HG03108 (cell line): Measurements from ENCODE around the gene TMEM121.

Experiments
- ATAC-seq: cut with Tn5 transposase; IDR thresholded peaks from one replicate; pipeline ENCODE4 v1.9.1; 2021; ENCODE audit warnings: moderate library complexity; ENCODE audit not compliant: unreplicated experiment

Gene TMEM121

DNA sequence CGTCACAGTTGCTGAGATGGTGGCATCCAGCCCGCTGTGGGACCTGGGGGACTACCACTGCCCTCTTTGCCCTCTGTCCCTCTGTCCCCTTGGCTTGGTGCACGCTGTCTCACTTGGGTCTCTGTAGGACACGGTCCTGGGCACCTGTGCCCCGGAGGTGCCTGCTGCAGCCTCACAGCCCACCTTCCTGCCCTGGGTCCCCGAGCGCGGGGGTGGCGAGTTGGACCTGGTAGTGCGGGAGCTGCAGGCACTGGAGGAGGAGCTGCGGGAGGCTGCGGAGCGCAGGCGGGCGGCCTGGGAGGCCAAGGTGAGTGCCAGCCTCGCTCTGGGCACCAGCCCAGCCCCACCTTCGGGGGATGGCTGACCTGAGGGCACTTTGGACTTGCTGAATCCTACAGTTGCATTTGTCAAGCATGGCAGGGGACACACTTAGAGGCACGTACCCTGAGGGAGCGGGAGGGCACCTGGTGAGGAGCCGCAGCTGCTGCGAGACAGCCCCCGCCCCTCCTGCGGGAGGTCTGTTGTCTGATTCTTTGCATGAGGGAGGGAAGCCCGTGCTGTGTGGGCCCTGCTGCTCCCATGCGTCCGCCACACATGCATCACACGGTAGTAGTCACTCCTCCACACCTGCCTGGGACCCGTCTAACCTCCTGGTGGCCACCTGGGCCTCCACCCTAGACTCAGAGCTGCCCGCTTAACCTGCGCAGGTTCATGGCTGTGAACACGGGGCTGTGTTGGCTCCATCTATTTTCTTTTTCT, 28.5 kb upstream of the TMEM121 start:
- ATAC-seq = no peak

DNA sequence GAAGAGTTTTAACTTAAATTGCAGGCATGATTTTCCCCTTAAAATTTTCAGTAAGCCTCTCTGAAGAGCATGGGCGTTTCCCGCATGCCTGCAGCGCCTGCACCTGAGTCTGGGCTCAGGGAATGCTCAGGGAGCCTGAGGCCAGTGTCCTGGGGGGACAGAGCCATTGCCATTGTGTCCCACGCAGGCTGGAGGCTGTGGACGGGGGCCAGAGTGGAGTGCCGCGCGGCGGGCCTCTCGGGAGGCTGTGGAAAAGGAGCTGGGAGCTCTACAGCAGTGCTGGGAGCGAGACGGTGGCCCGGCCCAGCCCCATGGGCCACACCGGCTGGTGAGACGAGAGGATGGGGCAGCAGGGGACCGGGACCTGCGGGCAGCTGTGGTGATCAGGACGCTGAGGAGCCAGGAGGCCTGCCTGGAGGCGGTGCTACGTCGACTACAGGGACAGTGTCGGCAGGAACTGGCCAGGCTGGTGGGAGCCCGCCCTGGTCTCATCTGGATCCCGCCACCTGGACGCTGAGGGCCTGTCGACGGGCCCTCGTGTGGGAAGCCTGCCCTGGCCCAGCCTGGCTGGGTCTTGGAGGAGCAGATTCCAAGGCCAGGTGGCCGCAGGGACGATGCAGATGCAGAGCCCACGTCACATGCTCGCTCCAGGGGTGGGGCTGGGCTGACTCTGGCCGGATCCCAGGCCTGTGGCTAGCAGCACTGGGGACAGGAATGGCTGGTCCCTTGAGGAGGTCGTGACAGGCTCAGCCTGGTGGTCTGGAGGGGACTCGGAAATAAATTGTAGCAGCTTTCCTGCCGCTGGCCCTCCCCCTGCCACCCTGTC, 27.7 kb upstream of the TMEM121 start:
- no peak for ATAC-seq

DNA sequence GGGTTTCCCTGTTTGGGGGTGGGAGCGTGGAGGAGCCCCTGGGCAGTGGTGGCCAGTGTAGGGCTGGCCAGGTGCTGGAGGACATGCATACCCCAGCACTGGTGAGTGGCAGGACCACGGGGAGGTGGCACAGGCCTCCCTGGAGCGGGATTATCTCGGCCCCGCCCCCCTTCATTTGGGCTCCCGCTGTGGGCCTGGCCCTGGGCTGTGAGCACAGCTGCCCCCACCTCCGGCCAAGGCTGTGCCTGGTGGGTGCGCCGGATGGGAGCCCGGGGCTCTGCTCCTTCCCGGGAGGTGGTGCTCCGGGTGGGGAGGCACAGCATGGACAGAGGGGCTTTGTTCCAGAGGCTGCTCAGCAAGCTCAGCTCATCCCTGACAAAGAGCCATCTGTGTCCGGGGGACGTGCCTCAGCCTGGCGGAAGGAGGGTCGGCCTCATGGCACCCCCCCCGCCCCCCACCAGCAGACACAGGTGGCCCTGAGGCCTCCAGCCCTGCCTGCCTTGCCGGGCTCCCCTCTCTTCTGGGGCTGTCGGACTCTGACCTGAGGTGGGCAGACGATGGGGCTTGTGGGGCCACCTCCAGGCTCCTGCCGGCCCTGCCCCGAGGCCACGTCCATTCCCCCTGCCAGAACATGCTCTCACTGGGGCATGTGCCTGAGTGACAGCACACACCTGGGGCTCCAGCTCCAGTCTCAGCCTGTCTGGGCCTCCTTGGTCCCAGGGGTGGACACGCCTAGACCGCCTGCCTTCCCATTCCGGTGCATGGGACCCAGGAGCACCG, 26.9 kb upstream of the TMEM121 start:
- ATAC-seq = no peak

DNA sequence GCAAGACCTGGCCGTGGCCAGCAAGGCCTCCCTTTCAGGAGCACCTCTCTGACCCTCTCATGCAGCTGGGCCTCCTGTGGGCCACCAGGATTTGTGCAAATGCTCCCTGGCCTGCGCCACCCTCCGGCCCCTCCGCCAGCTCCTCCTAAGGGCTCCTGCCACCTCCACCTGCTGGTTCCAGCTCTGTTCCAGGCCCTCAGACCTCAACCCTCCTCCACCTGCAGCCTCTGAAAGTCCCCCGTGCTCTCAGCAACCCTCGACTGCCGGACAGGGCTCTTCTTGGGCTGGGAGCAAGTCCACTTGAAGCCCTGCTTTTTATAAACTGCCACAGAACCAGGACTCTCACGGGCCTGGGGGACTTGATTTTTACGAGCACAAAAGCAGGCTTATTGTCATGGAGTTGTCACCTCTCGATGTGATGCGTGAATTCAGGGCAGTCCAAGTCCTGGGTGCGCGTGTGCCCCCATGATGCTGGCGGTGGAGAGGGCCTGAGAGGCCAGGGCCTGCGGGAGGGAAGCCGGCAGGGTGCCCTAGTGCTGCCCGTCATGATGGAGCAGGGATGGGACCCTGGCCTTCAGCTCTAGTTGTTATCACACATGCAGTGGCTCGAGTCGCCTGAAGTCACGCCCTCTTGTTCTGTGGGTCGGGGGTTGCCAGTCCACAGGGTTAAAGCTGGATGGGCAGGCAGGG, 26.2 kb upstream of the TMEM121 start:
- ATAC-seq = no peak

DNA sequence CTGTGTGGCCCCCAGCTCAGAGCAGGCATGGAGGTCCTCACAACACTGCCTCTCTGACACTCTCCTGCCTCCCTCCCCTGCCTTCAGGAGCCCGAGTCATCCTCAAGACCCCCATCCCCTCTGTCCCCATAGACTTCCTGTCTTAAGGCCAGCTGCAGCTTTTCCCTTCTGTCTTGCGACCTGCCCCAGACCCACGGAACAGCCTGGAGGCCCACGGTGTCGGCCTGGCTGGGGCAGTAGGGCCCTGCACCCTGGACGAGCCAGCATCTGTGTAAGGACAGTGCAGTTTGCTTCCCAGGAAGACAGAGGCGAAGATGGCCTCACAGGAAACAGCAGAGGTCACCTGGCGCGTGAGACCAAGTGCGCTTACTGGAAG, 25.7 kb upstream of the TMEM121 start:
- ATAC-seq = no peak

DNA sequence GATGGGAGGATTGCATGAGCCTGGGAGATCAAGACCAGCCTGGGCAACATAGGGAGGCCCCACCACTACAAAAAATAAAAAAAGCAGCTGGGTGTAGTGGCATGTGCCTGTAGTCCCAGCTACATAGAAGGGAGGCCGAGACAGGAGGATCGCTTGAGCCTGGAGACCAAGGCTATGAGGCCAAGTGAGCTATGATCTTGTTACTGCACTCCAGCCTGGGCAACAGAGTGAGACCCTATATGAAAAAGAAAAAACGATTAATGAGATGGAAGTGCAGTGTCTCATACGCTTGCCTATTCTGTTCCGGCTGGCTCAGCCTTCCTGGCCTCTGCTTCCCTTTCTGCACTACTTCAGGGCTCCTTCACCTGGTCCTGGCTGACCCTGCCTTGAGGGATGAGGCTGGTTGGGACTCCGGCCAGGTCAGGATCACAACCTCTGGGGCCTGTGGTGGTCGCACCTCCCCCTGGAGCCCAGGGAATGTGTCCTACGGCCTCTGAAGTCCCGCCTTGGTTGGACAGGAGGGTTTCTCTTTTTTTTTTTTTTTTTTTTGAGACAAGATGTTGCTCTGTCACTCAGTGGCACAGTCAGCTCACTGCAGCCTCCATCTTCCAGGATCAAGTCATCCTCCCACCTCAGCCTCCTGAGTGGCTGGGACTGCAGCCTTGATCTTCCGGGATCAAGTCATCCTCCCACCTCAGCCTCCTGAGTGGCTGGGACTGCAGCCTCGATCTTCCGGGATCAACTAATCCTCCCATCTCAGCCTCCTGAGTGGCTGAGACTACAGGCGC, 24.7 kb upstream of the TMEM121 start:
- no peak for ATAC-seq

DNA sequence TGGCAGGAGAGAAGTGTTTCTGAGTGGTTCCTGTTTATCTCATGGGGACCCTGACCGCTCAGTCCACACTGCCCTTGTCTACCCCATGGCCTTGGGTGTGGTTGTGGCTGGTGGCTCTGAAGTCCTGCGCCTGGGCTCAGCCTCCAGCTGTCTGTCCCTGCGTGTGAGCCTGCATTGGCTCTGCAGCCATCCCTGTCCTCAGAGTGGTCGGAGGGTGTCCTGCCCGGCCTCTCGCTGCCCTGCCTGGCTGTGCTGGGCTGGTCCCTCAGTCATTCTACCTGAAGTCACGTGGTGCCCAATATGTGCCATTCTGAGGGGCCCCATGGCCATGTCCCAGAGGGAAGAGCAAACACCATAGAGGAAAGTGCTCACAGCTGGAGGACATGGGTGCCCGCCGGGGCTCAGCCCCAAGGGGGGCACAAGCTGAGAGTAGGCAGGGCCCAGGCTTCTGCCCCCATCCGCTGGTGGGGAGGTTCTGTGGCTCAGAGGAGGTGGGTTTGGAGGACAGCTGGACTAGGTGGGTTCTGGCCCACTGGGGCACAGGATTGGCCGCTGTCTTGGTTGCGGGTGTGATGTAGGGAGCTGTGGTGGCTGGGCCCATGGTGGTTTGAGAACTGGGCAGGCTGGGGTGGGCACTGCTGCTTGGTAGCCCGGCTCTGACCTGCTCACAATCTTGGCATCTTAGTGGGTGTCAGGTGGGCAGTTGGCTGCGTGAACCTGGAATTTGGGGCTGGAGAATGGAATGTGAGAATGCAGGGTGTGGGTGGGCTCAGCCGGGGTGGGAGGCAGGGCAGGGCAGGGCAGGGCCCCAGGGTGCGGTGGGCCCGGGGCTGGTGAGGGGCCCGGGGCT, 23.7 kb upstream of the TMEM121 start:
- no peak for ATAC-seq

DNA sequence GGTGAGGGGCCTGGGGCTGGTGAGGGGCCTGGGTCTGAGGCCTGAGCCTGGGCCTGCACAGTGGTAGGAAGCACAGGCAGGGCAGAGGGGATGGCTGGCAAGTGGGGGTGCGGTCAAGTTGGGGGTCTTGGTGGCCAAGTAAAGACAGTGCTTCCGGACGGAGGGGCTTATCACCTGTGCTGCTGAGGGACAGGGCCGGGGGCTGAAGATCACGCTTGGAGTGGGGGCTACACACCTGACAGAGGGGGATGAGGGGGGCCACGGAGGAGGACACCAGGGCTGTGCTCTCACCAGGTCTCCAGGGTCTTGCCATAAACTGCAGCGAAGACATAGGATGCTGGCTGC, 23.1 kb upstream of the TMEM121 start:
- no peak for ATAC-seq

DNA sequence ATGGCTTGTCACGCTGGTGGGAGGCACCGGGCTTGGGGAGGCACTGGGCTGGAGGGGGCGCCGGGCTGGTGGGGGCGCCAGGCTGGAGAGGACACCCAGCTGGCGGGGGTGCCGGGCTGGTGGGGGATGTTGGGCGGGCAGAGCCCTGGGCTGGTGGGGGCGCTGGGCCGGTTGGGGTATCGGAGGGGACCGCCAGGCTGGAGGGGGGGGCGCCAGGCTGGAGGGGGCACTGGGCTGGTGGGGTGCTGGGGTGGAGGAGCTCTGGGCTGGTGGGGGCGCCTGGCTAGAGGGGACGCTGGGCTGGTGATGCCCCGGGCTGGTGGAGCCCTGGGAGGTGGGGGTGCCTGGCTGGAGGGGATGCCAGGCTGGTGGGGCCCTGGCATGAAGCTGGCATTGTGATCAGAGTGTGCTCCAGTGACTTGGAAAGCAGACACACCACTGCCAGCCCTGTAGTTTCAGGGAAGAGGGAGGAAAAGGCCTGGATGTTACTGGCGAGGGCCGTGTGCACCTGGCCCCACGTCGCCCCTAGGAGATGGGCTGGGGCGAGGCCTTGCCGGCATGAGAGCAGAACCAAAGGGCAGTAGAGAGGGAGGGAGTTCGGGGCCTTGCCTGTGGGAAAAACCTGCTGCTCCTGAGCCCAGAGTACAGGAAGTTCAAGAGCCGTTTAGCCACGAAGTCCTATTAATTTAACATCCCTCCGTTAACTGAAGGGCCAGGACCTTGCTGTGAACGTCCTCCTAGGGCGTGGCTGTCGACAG, 22.3 kb upstream of the TMEM121 start:
- ATAC-seq = no peak

DNA sequence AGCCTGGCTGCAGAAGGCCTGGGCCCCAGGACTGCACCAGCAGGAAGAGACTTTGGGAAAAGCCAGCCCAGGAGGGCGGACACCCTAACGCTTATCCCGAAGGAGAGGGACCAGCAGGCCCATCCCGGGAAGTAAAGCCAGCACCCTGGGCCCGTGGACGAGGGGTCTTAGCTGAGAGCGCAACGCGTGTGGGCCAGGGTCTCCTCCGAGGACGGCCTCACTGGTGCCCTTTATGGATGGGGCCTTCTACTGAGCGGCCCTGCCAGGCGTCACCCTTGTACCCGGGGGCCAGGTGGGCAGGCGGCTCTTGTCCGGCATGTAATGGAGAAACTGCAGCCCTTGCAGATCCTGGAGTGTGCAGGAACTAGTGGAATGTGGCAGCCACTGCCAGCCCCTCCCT, 21.3 kb upstream of the TMEM121 start:
- ATAC-seq = no peak

DNA sequence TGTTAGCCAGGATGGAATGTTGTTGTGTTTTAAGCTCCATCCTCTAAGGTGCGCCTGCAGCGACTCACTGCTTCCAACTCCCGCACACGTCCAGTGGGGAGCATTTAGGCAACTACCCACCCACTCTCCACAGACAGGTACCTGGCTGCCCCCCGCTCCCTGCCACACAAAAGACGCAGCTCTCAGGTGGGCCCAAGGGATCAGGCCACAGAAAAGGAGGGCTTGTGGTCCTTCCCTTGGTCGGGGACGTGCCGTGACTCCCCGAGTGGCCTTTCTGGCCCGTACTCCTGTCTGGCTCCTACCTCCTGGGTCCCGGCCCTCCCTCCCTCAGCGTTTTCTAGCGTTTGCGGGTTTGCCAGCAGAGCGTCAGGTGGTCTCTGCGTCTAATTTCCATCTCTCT, 19.1 kb upstream of the TMEM121 start:
- ATAC-seq = no peak

DNA sequence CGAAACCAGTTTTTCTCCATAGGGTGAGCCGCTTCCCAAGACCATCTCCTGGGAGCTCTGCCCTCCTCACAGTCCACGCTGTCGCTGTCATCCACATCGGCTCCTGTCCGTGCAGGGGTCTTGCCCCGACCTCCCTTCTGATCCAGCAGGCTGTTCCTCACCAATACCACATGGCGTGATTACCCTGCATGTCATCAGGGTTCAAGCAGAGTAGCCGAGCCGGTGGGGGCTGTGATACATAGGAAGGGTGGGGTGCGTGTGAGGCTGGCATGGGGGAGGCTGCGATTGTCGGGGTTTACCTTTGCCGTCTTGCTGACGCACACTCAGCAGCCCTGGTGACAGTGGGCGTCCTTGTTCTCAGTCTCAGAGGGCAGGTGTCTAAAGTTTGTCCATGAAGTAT, 18.3 kb upstream of the TMEM121 start:
- no peak for ATAC-seq

DNA sequence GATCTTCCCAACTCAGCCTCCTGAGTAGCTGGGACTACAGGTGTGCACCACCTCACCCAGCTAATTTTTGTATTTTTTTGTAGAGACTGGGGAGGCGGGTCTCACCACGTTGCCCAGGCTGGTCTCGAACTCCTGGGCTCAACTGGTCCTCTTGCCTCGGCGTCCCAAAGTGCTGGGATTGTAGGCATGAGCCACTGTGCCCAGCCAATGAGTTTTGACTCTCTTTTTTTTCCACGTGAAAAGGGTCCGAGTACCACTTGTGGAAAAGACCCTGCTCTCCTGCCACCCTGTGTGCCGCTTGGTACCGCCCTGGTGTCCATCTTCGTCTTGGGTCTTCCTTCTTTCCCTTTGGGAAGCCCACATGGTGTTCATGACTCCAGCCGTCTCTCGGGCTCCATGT, 17.8 kb upstream of the TMEM121 start:
- ATAC-seq = no peak

DNA sequence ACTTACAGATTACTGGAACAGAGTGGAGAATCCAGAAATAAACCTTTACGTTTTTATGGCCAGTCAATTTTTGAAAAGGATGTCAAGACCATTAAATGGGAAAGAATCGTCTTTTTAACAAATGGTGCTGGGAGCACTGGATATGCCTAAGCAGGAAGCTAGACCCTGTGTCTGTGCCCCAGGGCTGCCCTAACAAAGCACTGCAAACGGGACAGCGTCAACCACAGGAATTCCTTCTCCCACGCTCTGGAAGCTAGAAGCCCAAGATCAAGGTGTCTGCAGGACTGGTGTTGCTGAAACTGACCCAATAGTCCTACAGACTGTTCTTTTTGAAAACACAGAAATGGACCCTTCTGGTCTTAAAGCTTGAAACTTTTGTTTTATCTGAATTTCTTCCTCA, 9.3 kb upstream of the TMEM121 start:
- no peak for ATAC-seq

DNA sequence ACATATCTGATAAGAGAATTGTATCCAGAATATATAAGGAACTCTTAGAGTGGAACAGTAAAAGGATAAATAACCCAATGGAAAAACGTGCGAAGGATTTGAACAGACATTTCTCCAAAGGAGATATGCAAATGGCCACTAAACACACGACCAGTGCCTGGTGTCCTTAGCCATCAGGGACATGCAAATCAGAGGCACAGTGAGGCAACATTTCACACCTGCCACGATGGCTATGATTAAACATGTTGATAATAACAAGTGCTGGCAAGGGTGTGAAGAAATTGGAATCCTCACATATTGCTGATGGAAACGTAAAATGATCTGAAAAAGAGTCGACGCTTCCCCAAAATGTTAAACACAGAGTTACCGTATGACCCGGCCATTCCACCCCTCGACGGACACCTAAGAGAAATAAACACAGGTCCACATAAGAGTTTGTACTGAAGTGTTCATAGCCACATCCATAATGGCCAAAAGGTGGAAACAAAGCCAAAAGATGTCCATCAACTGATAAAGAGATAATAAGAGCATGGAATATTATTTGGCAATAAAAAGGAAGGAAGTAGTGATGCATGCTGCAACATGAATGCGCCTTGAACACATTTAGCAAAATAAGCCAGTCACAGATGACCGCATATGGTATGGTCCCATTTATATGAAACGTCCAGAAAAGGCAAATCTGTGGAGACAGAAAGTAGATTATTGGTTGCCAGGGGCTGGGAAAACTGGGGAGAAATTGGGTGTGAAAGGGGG, 6.3 kb upstream of the TMEM121 start:
- ATAC-seq = no peak

DNA sequence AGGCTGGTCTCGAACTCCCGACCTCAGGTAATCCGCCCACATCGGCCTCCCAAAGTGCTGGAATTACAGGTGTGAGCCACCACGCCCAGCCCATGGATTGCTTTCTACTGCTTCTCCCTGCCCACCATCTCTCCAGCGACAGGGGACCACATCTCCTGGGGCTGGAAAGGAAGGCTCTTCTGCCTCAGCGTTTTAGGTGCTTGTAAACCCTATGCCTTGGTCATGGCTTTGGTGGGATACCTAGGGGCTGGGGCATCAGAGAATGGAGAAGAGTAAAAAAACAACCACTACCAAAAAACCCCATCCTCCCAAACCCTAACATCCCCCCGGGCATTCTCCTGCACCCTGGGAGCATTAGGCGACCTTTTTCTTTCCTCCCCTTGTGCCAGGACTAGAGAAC, 1.1 kb upstream of the TMEM121 start:
- no peak for ATAC-seq

DNA sequence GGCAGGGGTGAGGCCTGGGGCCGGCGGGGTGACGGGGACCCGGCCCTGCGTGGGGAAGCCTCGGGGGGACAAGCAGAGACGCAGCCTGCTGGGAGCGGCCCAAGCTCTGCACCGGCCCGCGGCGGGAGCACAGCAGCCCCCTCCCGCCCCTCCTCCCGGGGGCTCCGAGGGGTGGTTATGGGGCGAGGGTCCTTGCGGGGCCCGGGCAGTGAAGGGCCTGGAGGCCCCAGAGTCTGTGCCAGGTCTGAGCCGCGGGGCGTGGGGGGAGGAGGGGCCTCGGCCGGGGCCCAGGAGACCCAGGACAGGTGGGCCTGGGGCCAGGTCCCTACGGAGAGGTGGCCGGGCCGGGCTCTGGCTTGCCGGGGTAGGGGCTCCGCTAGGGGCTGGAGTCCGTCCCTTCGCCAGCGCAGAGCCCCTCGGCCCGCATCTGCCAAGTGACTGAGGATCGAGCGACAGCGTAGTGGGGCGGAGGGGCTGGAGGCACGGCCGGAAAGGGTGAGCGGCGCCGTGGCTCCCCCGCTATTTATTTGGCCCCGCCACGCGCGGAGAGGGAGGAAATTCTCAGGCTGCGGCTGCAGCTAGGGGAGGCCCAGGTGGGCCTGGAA, 495 bp downstream of the TMEM121 start:
- ATAC-seq = no peak

DNA sequence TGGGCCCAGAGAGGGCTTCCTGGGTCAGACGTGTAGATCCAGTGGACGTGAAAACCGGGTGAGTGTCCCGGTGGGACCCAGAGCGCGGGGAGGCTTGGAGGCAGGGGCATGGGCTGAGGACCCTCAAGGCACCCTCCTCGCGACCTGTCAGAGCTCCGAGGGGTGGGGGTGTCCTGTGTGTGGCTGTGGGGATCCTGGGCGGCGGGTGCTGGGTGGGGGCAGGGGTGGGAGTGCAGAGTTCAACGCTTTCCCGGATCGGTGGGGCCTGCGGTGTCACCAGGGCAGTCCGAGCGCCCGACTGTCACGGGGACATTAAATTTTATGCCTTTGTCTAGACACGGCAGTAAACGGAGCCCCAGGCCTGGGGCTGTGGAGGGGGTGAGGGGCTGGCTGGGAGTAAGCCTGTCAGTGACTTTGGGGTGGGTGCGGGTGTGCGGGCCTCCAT, 1.0 kb downstream of the TMEM121 start:
- ATAC-seq = no peak
